ENCODE measurements around the gene MEX3A. TPM values are rescaled to one million over a fixed set of nuclear protein-coding genes. Genes with fewer than 3 reads are reported as not detected.

MEX3A gene
- total and polyA plus RNA-seq, 2 of the 8 experiments (the other 6 are each of a cell fraction or from before 2014, with no cell fraction given): 34.1 to 52.4 TPM

- Histone ChIP-seq H4K5ac (ENCODE audit: insufficient read length, low read depth, low read length) (no peak overlapping the region), H2BK12ac (ENCODE audit: low read depth, low read length) (no peak overlapping the region), H2BK15ac (ENCODE audit: low read length) (no peak overlapping the region), H3K56ac (replicated peaks; ENCODE audit: insufficient read length, low read depth, low read length) (no peak overlapping the region), H3K27ac (ENCODE audit: low read depth, low read length) (no peak overlapping the region), H4K8ac (ENCODE audit: extremely low read depth, insufficient read depth, low read length) (no peak overlapping the region), H2BK20ac (ENCODE audit: low read length) (peak overlapping the region; percentile 43; the same call in 1 of the 2 replicates), H2BK5ac (ENCODE audit: low read depth, low read length) (no peak overlapping the region), H2AK5ac (ENCODE audit: low read depth, low read length) (no peak overlapping the region), H3K9me3 (ENCODE audit: insufficient read depth in 2 of 2, low read depth in 1 of 2, low read length in 1 of 2) (no peaks in the 10 kb centered on the region), H3K79me2 (ENCODE audit: control insufficient read depth in 1 of 2, insufficient read depth in 2 of 2, low read length in 2 of 2) (peaks cover 0 to 26% of the 10 kb centered on the region in 2 experiments; a peak in 3 of 4 replicates), H4K20me1 (replicated peaks in 1 of 2; ENCODE audit: control insufficient read depth in 1 of 2, insufficient read depth in 2 of 2, low read length in 2 of 2) (peaks cover 2% of the 10 kb centered on the region in 2 experiments), H3K27me3 (replicated peaks in 1 of 4; ENCODE audit: control insufficient read depth in 3 of 4, extremely low read depth in 1 of 4, insufficient read depth in 3 of 4, low read length in 3 of 4) (no peaks in the 10 kb centered on the region), H3K4me1 (replicated peaks in 1 of 4; ENCODE audit: control insufficient read depth in 3 of 4, insufficient read depth in 4 of 4, low read length in 3 of 4) (peaks cover 0 to 9% (median 3%) of the 10 kb centered on the region in 4 experiments; a peak in 3 of 7 replicates), H3K36me3 (ENCODE audit: control insufficient read depth in 2 of 4, insufficient read depth in 4 of 4, low read length in 3 of 4) (peaks cover 0 to 7% (median 4%) of the 10 kb centered on the region in 4 experiments; a peak in 1 of 8 replicates), H3K9ac (replicated peaks in 1 of 4; ENCODE audit: extremely low read depth in 1 of 4, low read depth in 3 of 4, low read length in 3 of 4) (no peak overlapping the region), H3K23me2 (ENCODE audit: low read depth, low read length) (peaks cover 17% of the 10 kb centered on the region), H3K14ac (ENCODE audit: insufficient read length) (no peak overlapping the region), H3K23ac (ENCODE audit: insufficient read length) (no peak overlapping the region), H3K4me3 (ENCODE audit: extremely low read depth in 1 of 4, insufficient read depth in 2 of 4, low read depth in 3 of 4, low read length in 4 of 4) (no peak overlapping the region), H2BK120ac (replicated peaks; ENCODE audit: low read depth, low read length) (no peak overlapping the region), H3K4ac (replicated peaks; ENCODE audit: insufficient read length, low read depth, low read length) (no peak overlapping the region), H3K18ac (ENCODE audit: extremely low read depth, low read length) (no peak overlapping the region), H3K79me1 (ENCODE audit: low read depth, low read length) (peaks cover 2% of the 10 kb centered on the region; the same call in 1 of the 2 replicates), H3K4me2 (ENCODE audit: insufficient read depth in 1 of 2, low read depth in 2 of 2, low read length in 2 of 2) (no peak overlapping the region; a peak in 1 of 4 replicates), H4K91ac (replicated peaks; ENCODE audit: insufficient read length, low read length) (no peak overlapping the region), H2AFZ (ENCODE audit: low read length) (no peak overlapping the region)
- DNase-seq (ENCODE audit: low read depth in 1 of 2, low spot score in 2 of 2) (no peak), FAIRE-seq (no peak)
- POLR2A ChIA-PET (ENCODE audit: partially characterized antibody): interaction anchor here (1.3 to 6.9 kb wide), 3 partner anchors 16 to 122 kb away, joined by 3 to 88 read pairs (median 3); partner anchors contain the start of gene KHDC4
- CTCF ChIA-PET (ENCODE audit: partially characterized antibody): interaction anchor here (0.8 to 6.2 kb wide), 6 partner anchors 9 to 125 kb away, joined by 3 to 23 read pairs (median 3); no protein-coding TSS in a partner anchor
- 85% methylated on average over 1 of the region's 1 CpG; no CpG with 5 or more reads in 1 of the 2 experiments for WGBS, 2 experiments (ENCODE audit: extremely low coverage in 1 of 2, insufficient coverage in 1 of 2, insufficient read length in 1 of 2, insufficient replicate concordance in 2 of 2, low coverage in 1 of 2, low lambda C conversion rate in 2 of 2, missing lambda C conversion rate in 1 of 2)
- no peak for TF ChIP-seq E2F6 (IDR thresholded peaks at IDR 0.05)
- no peak for TF ChIP-seq USF2 (IDR thresholded peaks at IDR 0.05; ENCODE audit: low read length)
- no peak for TF ChIP-seq CBX8 (IDR thresholded peaks at IDR 0.05; ENCODE audit: borderline replicate concordance, low read depth, low read length)
- no peak for TF ChIP-seq KDM1A (IDR thresholded peaks at IDR 0.05; ENCODE audit: borderline replicate concordance, low read length)
- TF ChIP-seq SIX5 (IDR thresholded peaks at IDR 0.05; ENCODE audit: low read depth, low read length): no peak
- TF ChIP-seq GABPA (IDR thresholded peaks at IDR 0.05; ENCODE audit: borderline replicate concordance, insufficient read depth, low read length): no peak
- no peak for TF ChIP-seq TBP (IDR thresholded peaks at IDR 0.05; ENCODE audit: low read depth, low read length)
- TF ChIP-seq GTF2F1 (IDR thresholded peaks at IDR 0.05; ENCODE audit: borderline replicate concordance, low read depth, low read length): no peak
- TF ChIP-seq SIN3A (conservative IDR thresholded peaks at IDR 0.05 in 1 of 2, IDR thresholded peaks at IDR 0.05 in 1 of 2; ENCODE audit: low read depth in 1 of 2, low read length in 2 of 2): no peak
- TF ChIP-seq, protein P1, sequence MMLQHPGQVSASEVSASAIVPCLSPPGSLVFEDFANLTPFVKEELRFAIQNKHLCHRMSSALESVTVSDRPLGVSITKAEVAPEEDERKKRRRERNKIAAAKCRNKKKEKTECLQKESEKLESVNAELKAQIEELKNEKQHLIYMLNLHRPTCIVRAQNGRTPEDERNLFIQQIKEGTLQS (IDR thresholded peaks at IDR 0.05; ENCODE audit: insufficient read depth, low read depth, low read length): no peak
These were observed 25.9 kb downstream of the MEX3A start for GRCh38 chr1:156056326-156056849.

Data from H1 (cell line).